VCaP (cell line): ENCODE data around the gene ENO2.

Experiments used
- H3K27ac ChIP-seq: fragments of 450-650 bp; 2 replicates; pipeline ENCODE4 v1.5.1; 2017
- CTCF ChIP-seq: fragments of 450-650 bp; conservative IDR thresholded peaks from 2 replicates; pipeline ENCODE4 v1.5.1; 2017; ENCODE audit warnings: mild to moderate bottlenecking, moderate library complexity

ENO2 gene

DNA sequence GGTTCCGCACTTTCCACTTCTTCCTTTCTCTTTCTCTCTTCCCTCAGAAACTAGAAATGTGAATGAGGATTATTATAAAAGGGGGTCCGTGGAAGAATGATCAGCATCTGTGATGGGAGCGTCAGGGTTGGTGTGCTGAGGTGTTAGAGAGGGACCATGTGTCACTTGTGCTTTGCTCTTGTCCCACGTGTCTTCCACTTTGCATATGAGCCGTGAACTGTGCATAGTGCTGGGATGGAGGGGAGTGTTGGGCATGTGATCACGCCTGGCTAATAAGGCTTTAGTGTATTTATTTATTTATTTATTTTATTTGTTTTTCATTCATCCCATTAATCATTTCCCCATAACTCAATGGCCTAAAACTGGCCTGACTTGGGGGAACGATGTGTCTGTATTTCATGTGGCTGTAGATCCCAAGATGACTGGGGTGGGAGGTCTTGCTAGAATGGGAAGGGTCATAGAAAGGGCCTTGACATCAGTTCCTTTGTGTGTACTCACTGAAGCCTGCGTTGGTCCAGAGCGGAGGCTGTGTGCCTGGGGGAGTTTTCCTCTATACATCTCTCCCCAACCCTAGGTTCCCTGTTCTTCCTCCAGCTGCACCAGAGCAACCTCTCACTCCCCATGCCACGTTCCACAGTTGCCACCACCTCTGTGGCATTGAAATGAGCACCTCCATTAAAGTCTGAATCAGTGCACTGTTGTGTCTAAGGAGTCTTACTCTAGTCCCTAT is 8.8 kb downstream of the ENO2 start:
- peak overlapping the region; percentile 96; the same call in 1 of the 2 replicates for H3K27ac ChIP-seq
- no peak for TF ChIP-seq CTCF

DNA sequence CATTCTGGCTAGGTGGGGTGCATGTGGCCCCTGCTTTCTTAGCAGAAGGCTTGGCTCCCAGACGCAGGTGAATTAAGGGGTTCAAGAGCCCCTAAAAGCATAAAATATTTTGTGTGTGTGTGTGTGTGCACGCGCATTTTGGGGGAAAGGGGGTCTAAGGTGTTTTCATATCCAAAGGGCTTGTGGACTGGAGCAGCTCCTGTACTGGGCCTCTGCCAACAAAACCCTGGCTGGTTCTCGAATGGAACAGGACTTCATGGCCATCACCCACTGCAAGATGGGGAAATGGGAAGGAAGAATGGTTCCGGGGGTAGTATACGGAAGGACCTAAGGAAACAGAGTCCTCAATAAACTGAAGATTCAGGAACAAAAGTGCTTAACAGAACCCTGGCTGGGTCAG is 9.5 kb downstream of the ENO2 start:
- TF ChIP-seq CTCF, result no peak
- H3K27ac ChIP-seq, result peak overlapping the region; percentile 96

DNA sequence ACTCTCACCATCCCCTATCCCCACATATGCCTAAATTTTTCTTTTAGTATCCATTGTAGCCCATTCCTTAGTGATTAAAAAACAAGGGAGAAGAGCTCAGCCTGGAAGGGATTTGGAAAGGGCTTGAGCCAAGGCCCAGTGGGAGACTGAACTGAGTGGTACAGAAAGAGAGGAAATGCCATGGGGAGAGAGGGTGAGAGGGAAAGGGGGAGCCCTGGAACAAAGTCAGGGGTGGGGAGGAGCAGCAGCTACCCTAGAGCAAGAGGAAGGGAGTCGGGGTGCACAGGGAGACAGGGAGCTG is 10.8 kb downstream of the ENO2 start:
- TF ChIP-seq CTCF, result no peak
- peak overlapping the region; percentile 96 for H3K27ac ChIP-seq

- peak overlapping the region; percentile 96 for H3K27ac ChIP-seq
- TF ChIP-seq CTCF, result 0 out of 2 replicates have a peak, but pooled peaks have one; percentile 10
Measured at GRCh38 chr12:6925540-6926279, 11.3 kb downstream of the ENO2 start.

GRCh38 chr12:6927379-6928021 is 13.1 kb downstream of the ENO2 start, which contains the start of gene ATN1:
Gene ATN1, plus strand, starts transcription at chr12:6927959. Its CDS starts 6,043 bp downstream, at chr12:6934002.
- no peak for TF ChIP-seq CTCF
- peak within 1 kb of the TSS; percentile 96 for H3K27ac ChIP-seq

DNA sequence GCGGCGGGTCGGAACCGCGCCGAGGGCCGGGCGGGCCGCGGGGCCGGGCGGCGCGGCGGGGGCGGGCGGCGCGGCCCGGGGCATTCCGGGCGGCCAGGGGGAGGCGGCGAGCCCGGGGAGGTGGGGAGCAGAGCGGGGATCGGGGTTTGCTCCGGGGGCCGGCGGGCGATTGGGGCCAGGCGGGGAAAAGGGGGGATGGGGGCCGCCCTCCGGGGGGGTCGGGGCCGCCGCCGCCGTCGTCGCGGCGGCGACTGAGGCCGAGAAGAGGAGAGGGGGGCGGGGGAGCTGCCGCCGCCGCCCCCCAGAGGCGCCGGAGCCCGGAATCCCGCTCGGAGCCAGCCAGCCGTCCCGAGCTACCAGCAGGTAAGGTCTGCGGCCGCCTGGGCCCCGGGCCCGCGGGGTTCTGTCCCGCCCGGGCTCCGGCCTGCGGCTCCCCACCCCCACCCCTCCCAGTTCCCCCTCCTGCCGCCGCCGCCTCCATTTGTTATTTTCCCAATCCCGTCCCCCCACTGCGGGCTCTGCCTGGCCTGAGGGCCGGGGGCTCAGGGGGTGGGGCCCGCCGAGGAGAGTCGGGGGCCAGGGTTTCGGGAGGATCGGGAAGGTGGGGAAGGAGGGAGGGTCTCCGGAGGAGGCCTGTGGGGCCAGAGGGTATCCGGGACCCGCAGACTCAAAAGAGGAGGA is 13.8 kb downstream of the ENO2 start:
- peak overlapping the region; percentile 96 for H3K27ac ChIP-seq
- TF ChIP-seq CTCF, result no peak
